Suprapubic skin (tissue), 4 donors: ENCODE measurements around the gene MAP3K13.

Experiments
- POLR2A ChIP-seq, 2 donors: fragments of 450-650 bp; IDR thresholded peaks; one replicate each; pipeline ENCODE4 v1.6.1; 2017; ENCODE audit warnings: antibody characterized with exemption in 2 of 2, mild to moderate bottlenecking in 2 of 2, moderate library complexity in 2 of 2
- POLR2AphosphoS5 ChIP-seq, 3 donors: sonication (generic); formaldehyde crosslinking; IDR thresholded peaks; one replicate each; pipeline ENCODE4 v1.6.1; 2017; ENCODE audit warnings: antibody characterized with exemption in 3 of 3
- TF ChIP-seq, protein P1 (sequence below), 2 donors: fragments of 200-600 bp in 1 of 2; fragments of 450-650 bp in 1 of 2; sonication (generic) in 1 of 2; IDR thresholded peaks; one replicate each; pipeline ENCODE4 v1.5.1; 2016 to 2019; ENCODE audit warnings: antibody characterized with exemption in 2 of 2, mild to moderate bottlenecking in 1 of 2, moderate library complexity in 1 of 2

DNA sequence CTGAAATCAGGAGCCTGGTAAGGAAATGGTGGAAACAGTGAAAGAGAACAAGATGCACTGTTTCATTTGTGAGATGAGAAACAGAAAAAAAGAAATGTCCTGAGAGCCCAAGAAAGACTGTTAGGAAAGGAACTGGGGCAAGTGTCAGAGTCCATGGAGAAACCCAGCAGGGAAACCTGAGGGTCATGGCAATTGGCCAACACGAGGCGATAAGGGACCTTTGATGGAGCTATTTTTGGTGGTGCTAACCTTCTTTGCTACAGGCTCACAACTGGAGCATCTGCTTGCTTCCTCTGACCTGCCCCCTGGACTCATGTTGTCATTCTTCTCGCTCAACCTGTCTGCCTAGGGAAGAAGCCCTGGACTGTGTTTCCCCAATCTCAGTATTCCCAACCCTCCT is 140.1 kb downstream of the MAP3K13 start:
- TF ChIP-seq POLR2A (IDR thresholded peaks at IDR 0.05) (no peak), POLR2AphosphoS5 (IDR thresholded peaks at IDR 0.05) (no peak)
- TF ChIP-seq, protein P1, sequence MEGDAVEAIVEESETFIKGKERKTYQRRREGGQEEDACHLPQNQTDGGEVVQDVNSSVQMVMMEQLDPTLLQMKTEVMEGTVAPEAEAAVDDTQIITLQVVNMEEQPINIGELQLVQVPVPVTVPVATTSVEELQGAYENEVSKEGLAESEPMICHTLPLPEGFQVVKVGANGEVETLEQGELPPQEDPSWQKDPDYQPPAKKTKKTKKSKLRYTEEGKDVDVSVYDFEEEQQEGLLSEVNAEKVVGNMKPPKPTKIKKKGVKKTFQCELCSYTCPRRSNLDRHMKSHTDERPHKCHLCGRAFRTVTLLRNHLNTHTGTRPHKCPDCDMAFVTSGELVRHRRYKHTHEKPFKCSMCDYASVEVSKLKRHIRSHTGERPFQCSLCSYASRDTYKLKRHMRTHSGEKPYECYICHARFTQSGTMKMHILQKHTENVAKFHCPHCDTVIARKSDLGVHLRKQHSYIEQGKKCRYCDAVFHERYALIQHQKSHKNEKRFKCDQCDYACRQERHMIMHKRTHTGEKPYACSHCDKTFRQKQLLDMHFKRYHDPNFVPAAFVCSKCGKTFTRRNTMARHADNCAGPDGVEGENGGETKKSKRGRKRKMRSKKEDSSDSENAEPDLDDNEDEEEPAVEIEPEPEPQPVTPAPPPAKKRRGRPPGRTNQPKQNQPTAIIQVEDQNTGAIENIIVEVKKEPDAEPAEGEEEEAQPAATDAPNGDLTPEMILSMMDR (IDR thresholded peaks at IDR 0.05), result no peak
